GM19035 (cell line): ENCODE measurements around the gene RASAL1.

Experiments
- ATAC-seq: cut with Tn5 transposase; IDR thresholded peaks from one replicate; pipeline ENCODE4 v1.9.1; 2021; ENCODE audit not compliant: unreplicated experiment

Gene RASAL1

GRCh38 chr12:113061061-113061694 lies 74.4 kb downstream of the RASAL1 start:
- no peak for ATAC-seq

- ATAC-seq = no peak
Observed at GRCh38 chr12:113060336-113060960, 75.1 kb downstream of the RASAL1 start.

GRCh38 chr12:113059071-113059595 lies 76.4 kb downstream of the RASAL1 start:
- no peak for ATAC-seq

GRCh38 chr12:113058553-113058952 lies 77.0 kb downstream of the RASAL1 start:
- ATAC-seq = no peak

- no peak for ATAC-seq
Observed at GRCh38 chr12:113057565-113058485, 77.7 kb downstream of the RASAL1 start.

- ATAC-seq = no peak
Observed at GRCh38 chr12:113056631-113057488, 78.7 kb downstream of the RASAL1 start, which contains the start of gene DTX1. TSS of gene DTX1 (plus strand) at chr12:113056730. CDS start at chr12:113058193, 1,463 bp downstream.

- ATAC-seq = no peak
Observed at GRCh38 chr12:113056381-113056630, 79.3 kb downstream of the RASAL1 start.

GRCh38 chr12:113055594-113056380 lies 79.8 kb downstream of the RASAL1 start:
- ATAC-seq = no peak

GRCh38 chr12:113054948-113055486 lies 80.5 kb downstream of the RASAL1 start:
- no peak for ATAC-seq

GRCh38 chr12:113052326-113052725 lies 83.2 kb downstream of the RASAL1 start:
- ATAC-seq = no peak

- no peak for ATAC-seq
Observed at GRCh38 chr12:113051759-113052158, 83.8 kb downstream of the RASAL1 start.

GRCh38 chr12:113050795-113051194 lies 84.8 kb downstream of the RASAL1 start:
- no peak for ATAC-seq

GRCh38 chr12:113049976-113050742 lies 85.4 kb downstream of the RASAL1 start:
- no peak for ATAC-seq
